HG02798 (cell line): ENCODE results near the gene USH2A.
"Not testable (repeated sequence)": the region's sequence is repeated elsewhere in the genome, so short reads cannot be mapped to it uniquely, and the experiment has no call there.

Experiments used
- ATAC-seq: cut with Tn5 transposase; IDR thresholded peaks from one replicate; pipeline ENCODE4 v1.9.1; 2021; ENCODE audit warnings: mild to moderate bottlenecking; ENCODE audit not compliant: unreplicated experiment, poor library complexity

USH2A gene

GRCh38 chr1:216416488-216416887 lies 6.8 kb downstream of the USH2A start:
- no peak for ATAC-seq

DNA sequence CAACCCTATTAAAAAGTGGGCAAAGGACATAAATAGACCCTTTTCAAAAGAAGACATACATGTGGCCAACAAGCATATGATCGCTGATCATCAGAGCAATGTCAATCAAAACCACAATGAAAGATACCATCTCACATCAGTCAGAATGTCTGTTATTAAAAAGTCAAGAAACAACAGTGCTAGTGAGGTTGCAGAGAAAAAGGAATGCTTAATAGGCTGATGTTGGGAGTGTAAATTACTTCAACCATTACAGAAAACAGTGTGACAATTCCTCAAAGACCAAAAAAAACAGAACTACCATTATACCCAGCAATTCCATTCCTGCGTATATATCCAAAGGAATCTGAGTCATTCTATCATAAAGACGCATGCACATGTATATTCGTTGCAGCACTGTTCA lies 13.2 kb downstream of the USH2A start:
- ATAC-seq: no peak

DNA sequence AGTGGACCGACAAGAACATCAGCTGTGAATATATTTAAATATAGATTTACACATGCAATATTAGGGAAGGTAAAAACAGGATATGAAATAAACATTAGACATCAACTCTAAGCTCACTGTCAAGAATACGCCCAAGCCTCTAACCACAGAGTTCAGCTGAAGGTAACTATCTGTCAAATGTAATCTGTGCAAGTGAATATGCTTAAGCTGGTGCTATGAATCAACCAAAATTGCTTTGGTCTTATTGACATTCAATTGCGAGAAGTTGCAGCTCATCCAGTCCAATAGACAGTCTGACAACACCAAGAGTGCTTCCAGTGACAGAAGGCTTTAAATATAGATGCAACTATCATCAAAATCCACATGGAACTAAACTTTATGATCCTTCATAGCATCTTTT lies 32.3 kb downstream of the USH2A start:
- ATAC-seq: no peak

GRCh38 chr1:216389774-216390173 lies 33.5 kb downstream of the USH2A start:
- ATAC-seq: no peak

DNA sequence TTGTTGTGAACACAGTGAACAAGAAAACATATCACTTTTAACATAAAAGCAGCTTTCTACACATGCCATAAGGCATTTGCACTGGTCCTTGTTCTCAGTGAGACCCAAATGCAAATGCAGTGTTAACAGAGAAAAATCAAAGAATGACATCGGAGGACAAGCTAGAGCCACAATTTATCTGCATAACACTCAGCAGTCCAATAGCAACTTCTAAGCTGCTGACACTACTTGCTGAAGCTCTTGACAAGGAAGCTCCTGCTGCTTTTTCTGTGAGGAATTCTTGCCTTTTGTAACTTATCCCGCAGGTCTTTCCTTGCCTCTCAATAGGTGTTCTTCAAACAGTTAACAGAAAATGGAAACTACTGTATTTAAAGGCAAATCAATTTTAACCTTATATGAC lies 34.7 kb downstream of the USH2A start:
- ATAC-seq: no peak

DNA sequence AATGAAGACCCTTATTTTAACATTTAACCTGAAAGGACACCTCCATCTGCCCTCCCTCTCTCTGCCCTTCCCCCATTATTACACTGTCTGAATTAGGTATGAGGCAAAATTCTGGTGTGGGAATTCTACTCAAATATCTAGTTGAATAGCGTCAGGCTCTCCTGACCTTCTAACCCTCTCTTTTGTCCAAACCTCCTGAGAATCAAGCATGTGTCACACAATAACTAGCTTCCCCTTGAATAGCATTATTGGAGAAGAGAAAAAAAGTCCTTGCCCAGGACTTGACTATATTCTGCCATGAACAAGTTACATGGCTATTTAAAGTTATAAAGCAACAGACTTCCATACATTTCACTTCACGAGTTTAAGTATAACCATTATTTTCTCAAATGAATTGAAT lies 35.5 kb downstream of the USH2A start:
- ATAC-seq: no peak

DNA sequence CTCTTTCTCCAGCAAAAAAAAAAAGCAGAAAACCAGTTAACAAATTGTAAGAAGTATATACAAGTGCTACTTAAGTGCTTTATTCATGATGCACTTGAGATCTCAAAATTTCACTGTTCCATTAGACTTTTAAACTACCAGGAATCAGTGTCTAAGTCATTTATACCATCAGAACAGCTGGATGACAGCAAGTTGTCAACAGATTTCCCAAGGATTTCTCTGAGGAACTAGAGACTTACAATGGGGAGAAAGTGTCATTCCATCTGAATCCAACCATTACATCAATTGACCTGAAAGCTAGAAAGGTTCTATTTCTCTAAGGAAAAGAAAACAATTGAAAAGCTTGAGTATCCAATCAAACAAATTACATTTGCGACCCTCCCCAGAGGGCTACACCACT lies 43.8 kb downstream of the USH2A start:
- ATAC-seq: no peak

DNA sequence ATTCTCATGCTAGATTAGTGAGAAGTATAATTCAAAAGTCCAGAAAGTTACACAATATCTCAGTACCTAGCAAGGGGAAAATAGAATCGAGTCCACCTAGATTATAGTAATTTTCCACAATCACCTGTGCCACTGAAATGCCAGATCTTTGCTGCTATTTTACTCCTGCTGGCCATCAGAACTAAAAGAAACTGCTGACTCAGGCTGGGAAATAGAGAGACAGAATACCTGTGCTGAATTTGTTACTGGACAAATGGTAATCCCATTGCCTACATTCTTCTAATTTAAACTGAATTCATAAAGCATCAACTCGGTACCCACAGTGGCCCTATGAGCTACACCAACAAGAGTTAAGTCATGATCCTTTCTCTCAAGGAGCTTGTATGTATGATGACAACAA lies 55.0 kb downstream of the USH2A start:
- ATAC-seq: no peak

GRCh38 chr1:216366979-216367378 lies 56.3 kb downstream of the USH2A start:
- ATAC-seq: no peak

DNA sequence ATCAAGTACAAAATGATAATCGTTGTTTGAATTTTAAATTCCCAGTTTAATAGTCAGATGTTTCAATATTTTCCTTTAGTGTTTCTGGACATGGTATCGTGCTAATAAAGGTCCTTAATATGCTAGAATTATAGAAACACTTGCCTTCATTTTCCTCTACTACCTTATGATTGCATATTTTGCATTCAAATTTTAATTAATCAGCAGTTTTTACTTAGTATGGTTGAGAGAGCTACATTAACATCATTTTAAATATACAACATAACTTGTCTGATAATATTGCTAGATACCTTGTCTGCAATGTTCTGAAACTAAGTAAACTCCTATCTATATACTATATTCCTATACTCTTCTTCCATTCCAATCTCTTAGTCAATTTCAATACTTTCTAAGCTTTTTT lies 66.3 kb downstream of the USH2A start:
- ATAC-seq: no peak

DNA sequence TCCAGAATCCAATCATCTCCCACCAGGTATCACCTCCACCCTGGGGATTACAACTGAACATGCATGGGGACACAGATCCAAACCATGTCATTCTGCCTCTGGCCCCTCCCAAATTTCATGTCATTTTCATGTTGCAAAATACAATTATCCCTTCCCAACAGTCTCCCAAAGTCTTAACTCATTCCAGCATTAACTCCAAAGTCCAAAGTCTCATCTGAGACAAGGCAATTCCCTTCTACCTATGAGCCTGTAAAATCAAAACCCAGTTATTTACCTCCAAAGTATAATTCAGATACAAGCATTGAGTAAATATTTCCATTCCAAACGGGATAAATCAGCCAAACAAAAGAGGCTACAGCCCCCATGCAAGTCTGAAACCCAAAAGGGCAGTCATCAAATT lies 73.1 kb downstream of the USH2A start:
- no peak for ATAC-seq

GRCh38 chr1:216346526-216346925 lies 76.7 kb downstream of the USH2A start:
- no peak for ATAC-seq

DNA sequence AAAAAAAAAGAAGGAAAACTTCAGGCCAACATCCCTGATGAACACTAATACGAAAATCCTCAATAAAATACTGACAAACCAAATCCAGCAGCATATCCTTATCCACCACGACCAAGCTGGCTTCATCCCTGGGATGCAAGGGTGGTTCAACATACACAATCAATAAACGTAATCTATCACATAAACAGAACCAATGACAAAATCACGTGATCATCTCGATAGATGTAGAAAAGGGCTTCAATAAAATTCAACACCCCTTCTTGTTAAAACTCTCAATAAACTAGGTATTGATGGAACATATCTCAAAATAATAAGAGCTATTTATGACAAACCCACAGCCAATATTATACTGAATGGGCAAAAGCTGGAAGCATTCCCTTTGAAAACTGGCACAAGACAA lies 82.7 kb downstream of the USH2A start:
- not testable (repeated sequence) for ATAC-seq

- ATAC-seq: no peak
Measured at GRCh38 chr1:216332462-216332861, 90.8 kb downstream of the USH2A start.

DNA sequence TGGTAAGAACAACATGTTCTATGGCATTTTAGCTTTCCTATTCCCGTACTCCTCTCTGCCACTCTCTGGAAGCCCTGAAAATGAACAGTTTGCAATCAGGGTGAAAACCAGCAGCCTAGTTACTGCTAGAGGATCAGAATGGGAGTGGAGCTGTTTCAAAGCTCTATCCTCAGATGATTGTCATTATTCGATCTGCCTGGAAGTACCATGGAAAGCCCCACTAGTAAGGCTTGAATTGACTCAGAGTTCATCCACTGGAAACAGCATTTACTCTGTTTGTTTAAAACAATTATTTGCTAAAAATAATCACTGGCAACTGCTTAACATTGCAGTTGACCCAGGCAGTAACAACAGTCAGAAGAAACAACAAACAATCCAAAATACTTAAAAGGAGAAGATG lies 91.2 kb downstream of the USH2A start:
- ATAC-seq: no peak

DNA sequence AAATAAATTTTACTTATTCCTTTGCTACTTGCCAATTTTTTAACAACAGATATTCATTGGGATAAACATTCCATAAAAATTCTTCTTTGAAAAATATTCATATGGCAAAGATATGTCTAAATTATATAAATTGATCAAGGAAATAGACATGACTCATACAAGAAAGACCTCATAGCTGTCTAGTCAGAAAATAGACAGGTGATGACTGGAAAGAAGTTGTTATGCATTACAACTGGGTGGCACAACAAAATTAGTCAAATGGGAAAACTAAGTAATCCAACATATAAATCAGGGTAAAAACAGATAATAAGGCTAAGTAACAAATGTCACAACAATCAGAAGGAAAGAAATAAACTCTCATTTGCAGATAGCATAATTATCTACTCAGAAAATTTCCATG lies 92.0 kb downstream of the USH2A start:
- no peak for ATAC-seq

GRCh38 chr1:216330262-216330661 lies 93.0 kb downstream of the USH2A start:
- ATAC-seq: no peak

GRCh38 chr1:216325946-216326345 lies 97.3 kb downstream of the USH2A start:
- no peak for ATAC-seq

DNA sequence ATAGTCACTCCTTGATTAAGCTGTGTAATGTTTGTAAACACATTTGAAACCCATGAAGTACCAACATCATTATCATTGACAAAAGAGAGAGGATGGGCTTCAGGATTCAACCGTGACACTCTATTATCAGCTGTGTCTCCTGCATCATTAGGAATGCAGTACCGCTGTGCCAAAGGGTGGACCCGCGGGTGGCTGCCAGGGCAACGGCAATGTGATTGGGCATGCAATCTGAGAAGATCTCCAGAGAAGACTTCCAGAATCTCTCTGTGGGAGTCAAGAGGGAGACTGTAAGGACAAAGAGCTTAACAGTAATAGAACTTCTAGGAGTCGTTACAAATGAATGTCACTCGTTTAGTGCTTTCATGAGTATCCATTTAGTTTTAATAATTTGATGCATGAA lies 97.9 kb downstream of the USH2A start:
- no peak for ATAC-seq

- ATAC-seq: no peak
Measured at GRCh38 chr1:216323344-216323743, 99.9 kb downstream of the USH2A start.

GRCh38 chr1:216314379-216315095 lies 108.7 kb downstream of the USH2A start:
- no peak for ATAC-seq

DNA sequence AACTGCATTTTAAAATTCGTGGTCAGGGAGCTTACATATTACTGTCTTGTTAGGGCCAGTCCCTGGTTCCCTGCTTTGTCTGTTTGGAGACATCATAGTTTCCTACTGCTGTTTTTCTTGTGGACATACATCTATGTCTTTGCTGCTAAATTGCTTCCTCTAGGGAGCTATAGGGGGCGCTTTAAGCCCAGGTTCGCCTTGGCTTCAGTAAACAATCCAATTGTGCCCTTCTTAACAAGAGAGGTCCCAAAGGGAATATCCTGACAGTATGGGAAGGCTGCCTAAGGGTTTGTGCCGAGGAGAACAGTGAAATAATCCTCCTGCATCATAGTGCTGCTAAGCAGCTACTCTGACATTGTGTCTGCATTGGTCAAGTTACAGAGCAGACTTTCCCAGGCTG lies 112.5 kb downstream of the USH2A start:
- ATAC-seq: no peak

DNA sequence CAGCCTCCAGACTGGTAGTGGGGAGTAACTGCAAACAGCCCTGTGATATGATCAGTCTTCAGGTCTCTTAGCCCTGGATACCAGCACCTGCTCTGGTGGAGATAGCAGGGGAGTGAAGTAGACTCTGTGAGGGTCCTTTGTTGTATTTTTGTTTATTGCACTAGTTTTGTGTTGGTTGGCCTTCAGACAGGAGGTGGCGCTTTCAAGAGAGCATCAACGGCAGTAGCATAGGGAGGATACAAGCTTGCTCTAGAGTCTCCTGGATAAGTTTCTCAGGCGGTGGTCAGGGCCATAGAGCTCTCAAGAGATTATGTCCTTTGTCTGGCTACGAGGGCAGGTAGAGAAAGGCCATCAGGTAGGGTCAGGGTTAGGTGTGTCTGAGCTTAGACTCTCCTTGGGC lies 116.4 kb downstream of the USH2A start:
- ATAC-seq: no peak
